MM.1S (cell line): ENCODE measurements around the gene RNF115.

Experiments used
- DNase-seq: peaks from one replicate; pipeline ENCODE4 v3.0.0-alpha.2; 2015
- H2AFZ ChIP-seq: fragments of 300-600 bp; sonication (generic); 2 replicates; pipeline ENCODE4 v1.6.0; 2016; ENCODE audit warnings: antibody characterized with exemption, low read length
- H3F3A ChIP-seq: fragments of 300-600 bp; sonication (generic); 2 replicates; pipeline ENCODE4 v1.6.1; 2016; ENCODE audit warnings: mild to moderate bottlenecking, antibody characterized with exemption, low read length, moderate library complexity, mixed read lengths; ENCODE audit not compliant: insufficient read depth
- H3K27ac ChIP-seq: fragments of 300-600 bp; sonication (generic); 2 replicates; pipeline ENCODE4 v1.5.1; 2016; ENCODE audit warnings: mild to moderate bottlenecking, low read length
- H3K27me3 ChIP-seq: fragments of 300-600 bp; sonication (generic); replicated peaks from 2 replicates; pipeline ENCODE4 v1.6.0; 2016; ENCODE audit warnings: low read length; ENCODE audit not compliant: insufficient read depth
- H3K36me3 ChIP-seq: fragments of 300-600 bp; sonication (generic); replicated peaks from 2 replicates; pipeline ENCODE4 v1.6.1; 2016; ENCODE audit warnings: mild to moderate bottlenecking, low read length, mixed read lengths; ENCODE audit not compliant: insufficient read depth
- H3K4me1 ChIP-seq: fragments of 300-600 bp; sonication (generic); 2 replicates; pipeline ENCODE4 v1.6.1; 2016; ENCODE audit warnings: low read length, mixed read lengths
- H3K4me2 ChIP-seq: fragments of 300-600 bp; sonication (generic); 2 replicates; pipeline ENCODE4 v1.6.0; 2016; ENCODE audit warnings: low read depth, low read length
- H3K4me3 ChIP-seq: fragments of 300-600 bp; sonication (generic); 2 replicates; pipeline ENCODE4 v1.5.1; 2016; ENCODE audit warnings: low read length, mixed read lengths
- H3K79me2 ChIP-seq: fragments of 300-600 bp; sonication (generic); 2 replicates; pipeline ENCODE4 v1.6.1; 2016; ENCODE audit warnings: mixed run types, low read length, mixed read lengths
- H3K9ac ChIP-seq: fragments of 300-600 bp; sonication (generic); 2 replicates; pipeline ENCODE4 v1.6.1; 2016; ENCODE audit warnings: low read length, mixed read lengths
- H3K9me2 ChIP-seq: fragments of 300-600 bp; sonication (generic); replicated peaks from 2 replicates; pipeline ENCODE4 v1.6.1; 2016; ENCODE audit warnings: mild to moderate bottlenecking, low read length, mixed read lengths; ENCODE audit not compliant: insufficient read depth
- H3K9me3 ChIP-seq: fragments of 300-600 bp; sonication (generic); replicated peaks from 2 replicates; pipeline ENCODE4 v1.6.1; 2016; ENCODE audit warnings: mild to moderate bottlenecking, low read length, mixed read lengths; ENCODE audit not compliant: insufficient read depth
- H4K20me1 ChIP-seq: fragments of 300-600 bp; sonication (generic); 2 replicates; pipeline ENCODE4 v1.6.1; 2016; ENCODE audit warnings: mild to moderate bottlenecking, low read length, moderate library complexity, mixed read lengths; ENCODE audit not compliant: insufficient read depth
- EZH2 ChIP-seq: fragments of 300-600 bp; sonication (generic); optimal IDR thresholded peaks from 2 replicates; pipeline ENCODE3; 2017; ENCODE audit warnings: low read depth, mild to moderate bottlenecking, antibody characterized with exemption, low read length, mixed read lengths
- EZH2phosphoT487 ChIP-seq: fragments of 300-600 bp; sonication (generic); IDR thresholded peaks from 2 replicates; pipeline ENCODE4 v1.6.1; 2018; ENCODE audit warnings: antibody characterized with exemption, low read length
- TF ChIP-seq, protein P1 (sequence below): fragments of 300-600 bp; sonication (generic); IDR thresholded peaks from 2 replicates; pipeline ENCODE4 v1.5.1; 2016; ENCODE audit warnings: antibody characterized with exemption, low read length, mixed read lengths

Gene RNF115

DNA sequence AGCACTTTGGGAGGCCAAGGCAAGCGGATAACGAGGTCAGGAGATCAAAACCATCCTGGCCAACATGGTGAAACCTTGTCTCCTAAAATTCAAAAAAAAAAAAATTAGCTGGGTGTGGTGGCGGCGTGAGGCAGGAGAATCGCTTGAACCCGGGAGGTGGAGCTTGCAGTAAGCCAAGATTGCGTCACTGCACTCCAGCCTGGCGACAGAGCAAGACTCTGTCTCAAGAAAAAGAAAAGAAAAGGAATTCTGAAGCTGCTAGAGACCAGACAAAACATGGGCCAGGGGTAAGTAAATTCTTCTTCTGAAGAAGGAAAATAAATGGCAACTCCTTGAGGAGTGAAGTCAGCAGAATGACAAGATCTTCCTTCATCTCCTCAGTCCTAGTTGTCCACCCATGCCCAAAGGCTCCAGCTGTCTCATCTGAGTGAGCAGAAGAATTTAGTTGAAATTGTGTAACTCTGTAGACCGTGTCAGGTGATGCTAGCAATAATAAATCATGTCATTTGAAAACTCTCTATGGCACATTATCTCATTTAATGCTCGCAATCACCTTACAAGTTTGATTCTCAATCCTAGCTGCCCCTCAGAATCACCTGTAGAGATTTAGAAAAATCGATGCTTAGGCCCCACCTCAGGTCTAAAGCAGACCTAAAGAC is 131.0 kb downstream of the RNF115 start:
- H3K4me3 ChIP-seq: no peak overlapping the region
- H3K4me2 ChIP-seq: no peak overlapping the region
- H3K36me3 ChIP-seq: no peaks in the 10 kb centered on the region
- no peak for TF ChIP-seq EZH2phosphoT487
- H3K79me2 ChIP-seq: no peaks in the 10 kb centered on the region
- no peaks in the 10 kb centered on the region for H3K27me3 ChIP-seq
- no peaks in the 10 kb centered on the region for H3K9me3 ChIP-seq
- peaks cover 27% of the 10 kb centered on the region for H3K4me1 ChIP-seq
- H4K20me1 ChIP-seq: no peaks in the 10 kb centered on the region
- H3K9me2 ChIP-seq: no peaks in the 10 kb centered on the region
- no peak overlapping the region for H3K27ac ChIP-seq
- no peak for DNase-seq
- H3F3A ChIP-seq: peaks cover 21% of the 10 kb centered on the region
- no peak overlapping the region for H2AFZ ChIP-seq
- no peak overlapping the region for H3K9ac ChIP-seq

DNA sequence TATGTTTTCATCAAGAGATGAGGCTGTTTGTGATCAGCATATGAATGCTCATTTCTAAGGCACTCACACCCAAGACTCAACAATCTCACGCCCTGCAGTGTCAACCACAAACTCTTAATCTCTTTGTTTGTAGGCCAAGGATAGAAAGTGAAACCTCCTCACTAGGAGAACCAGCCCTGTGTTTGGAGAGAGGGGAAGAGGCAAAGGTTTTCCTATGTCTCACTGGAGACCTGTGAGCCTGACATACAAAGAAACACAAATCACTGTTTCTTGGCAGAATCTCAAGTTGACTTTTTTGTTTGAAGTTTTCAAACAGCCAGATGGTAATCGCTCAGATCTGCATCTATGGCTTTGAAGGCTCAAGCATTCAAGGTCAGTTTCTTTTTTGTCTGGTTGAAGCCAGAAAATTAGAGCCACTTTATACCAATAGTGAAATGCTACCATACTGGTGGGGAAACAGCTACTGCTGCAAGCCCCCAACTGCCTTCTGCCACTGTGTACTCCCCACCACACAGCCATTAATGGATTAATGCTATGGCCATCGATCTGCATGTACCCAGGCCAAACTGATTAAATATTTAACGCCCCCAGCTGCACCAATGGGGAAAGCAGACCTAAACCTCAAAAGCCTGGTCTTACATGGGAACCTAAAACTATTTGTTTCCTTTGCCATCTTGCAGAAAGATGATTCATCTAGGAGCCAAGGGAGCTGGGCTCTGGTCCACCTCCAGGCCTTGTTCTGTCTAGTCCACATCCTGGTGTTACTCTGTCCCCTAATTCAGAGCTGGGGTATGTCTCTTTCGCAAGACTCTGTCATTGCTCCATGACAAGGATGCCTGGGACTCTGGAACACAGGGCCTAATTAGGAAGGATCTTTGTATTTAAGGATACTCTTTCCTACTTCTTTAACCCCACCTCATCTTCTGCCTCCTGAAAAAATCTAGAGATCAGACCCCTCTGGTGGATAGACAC is 133.0 kb downstream of the RNF115 start:
- H3K79me2 ChIP-seq: no peaks in the 10 kb centered on the region
- peaks cover 27% of the 10 kb centered on the region for H3K4me1 ChIP-seq
- peaks cover 21% of the 10 kb centered on the region for H3F3A ChIP-seq
- H3K27ac ChIP-seq: peak overlapping the region; percentile 35; the same call in 1 of the 2 replicates
- no peaks in the 10 kb centered on the region for H3K9me3 ChIP-seq
- H3K36me3 ChIP-seq: no peaks in the 10 kb centered on the region
- peak; percentile 94 for DNase-seq
- peak overlapping the region; percentile 1; the same call in 1 of the 2 replicates for H3K4me3 ChIP-seq
- H3K27me3 ChIP-seq: no peaks in the 10 kb centered on the region
- H2AFZ ChIP-seq: no peak overlapping the region
- H3K9ac ChIP-seq: no peak overlapping the region
- H3K9me2 ChIP-seq: no peaks in the 10 kb centered on the region
- H4K20me1 ChIP-seq: no peaks in the 10 kb centered on the region
- TF ChIP-seq, protein P1, sequence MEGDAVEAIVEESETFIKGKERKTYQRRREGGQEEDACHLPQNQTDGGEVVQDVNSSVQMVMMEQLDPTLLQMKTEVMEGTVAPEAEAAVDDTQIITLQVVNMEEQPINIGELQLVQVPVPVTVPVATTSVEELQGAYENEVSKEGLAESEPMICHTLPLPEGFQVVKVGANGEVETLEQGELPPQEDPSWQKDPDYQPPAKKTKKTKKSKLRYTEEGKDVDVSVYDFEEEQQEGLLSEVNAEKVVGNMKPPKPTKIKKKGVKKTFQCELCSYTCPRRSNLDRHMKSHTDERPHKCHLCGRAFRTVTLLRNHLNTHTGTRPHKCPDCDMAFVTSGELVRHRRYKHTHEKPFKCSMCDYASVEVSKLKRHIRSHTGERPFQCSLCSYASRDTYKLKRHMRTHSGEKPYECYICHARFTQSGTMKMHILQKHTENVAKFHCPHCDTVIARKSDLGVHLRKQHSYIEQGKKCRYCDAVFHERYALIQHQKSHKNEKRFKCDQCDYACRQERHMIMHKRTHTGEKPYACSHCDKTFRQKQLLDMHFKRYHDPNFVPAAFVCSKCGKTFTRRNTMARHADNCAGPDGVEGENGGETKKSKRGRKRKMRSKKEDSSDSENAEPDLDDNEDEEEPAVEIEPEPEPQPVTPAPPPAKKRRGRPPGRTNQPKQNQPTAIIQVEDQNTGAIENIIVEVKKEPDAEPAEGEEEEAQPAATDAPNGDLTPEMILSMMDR: no peak
- TF ChIP-seq EZH2phosphoT487 (no peak), EZH2 (no peak)
- H3K4me2 ChIP-seq: peak overlapping the region; percentile 63

DNA sequence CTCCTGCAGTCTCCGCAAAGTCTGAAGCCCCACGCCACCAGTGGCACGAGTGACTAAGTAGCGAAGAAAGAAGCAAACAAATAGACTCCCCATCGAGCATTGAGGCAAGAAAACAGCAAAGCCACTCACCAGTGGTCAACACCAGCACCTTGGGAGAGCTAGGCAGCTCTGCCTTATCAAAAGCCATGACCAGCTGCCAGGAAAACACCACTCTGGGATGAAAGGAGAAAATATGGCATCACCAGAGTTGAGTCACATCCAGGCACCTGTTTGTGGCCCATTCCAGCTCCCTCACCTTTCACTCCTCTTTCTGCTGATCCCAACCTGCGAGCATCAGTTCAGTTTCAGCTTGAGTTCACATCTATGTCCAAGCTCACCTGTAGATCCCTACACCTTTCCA is 134.0 kb downstream of the RNF115 start:
- H3K27ac ChIP-seq: peak overlapping the region; percentile 35; the same call in 1 of the 2 replicates
- no peaks in the 10 kb centered on the region for H3K79me2 ChIP-seq
- TF ChIP-seq EZH2 (no peak), EZH2phosphoT487 (no peak)
- TF ChIP-seq, protein P1: no peak
- no peaks in the 10 kb centered on the region for H3K9me3 ChIP-seq
- H4K20me1 ChIP-seq: no peaks in the 10 kb centered on the region
- no peak for DNase-seq
- H2AFZ ChIP-seq: no peak overlapping the region
- H3K4me1 ChIP-seq: peaks cover 27% of the 10 kb centered on the region
- H3K4me3 ChIP-seq: peak overlapping the region; percentile 9; the same call in 1 of the 2 replicates
- H3K9ac ChIP-seq: no peak overlapping the region
- H3K36me3 ChIP-seq: no peaks in the 10 kb centered on the region
- no peaks in the 10 kb centered on the region for H3K27me3 ChIP-seq
- H3K9me2 ChIP-seq: no peaks in the 10 kb centered on the region
- H3F3A ChIP-seq: peaks cover 21% of the 10 kb centered on the region
- H3K4me2 ChIP-seq: peak overlapping the region; percentile 63
